OCI-M2 (cell line): ENCODE data around the gene FBXO46.

ENCODE experiments used
- DNase-seq: peaks from one replicate; lab custom pipeline; 2025; ENCODE audit not compliant: unreplicated experiment; lab: John Stamatoyannopoulos, UW

The FBXO46 gene

GRCh38 chr19:45730368-45731288, at the start of gene FBXO46:
Gene FBXO46, minus strand, starts transcription at chr19:45730896. Its CDS starts 17,401 bp downstream, at chr19:45713495.
- peak; percentile 88 for DNase-seq

GRCh38 chr19:45780146-45780447, 49.4 kb upstream of the FBXO46 start:
- DNase-seq: no peak

- no peak for DNase-seq
Observed at GRCh38 chr19:45779231-45780145, 48.8 kb upstream of the FBXO46 start.

GRCh38 chr19:45778010-45778661, 47.4 kb upstream of the FBXO46 start:
- no peak for DNase-seq

- DNase-seq: no peak
Observed at GRCh38 chr19:45777395-45777961, 46.8 kb upstream of the FBXO46 start.

- no peak for DNase-seq
Observed at GRCh38 chr19:45774765-45775164, 44.1 kb upstream of the FBXO46 start.

GRCh38 chr19:45773384-45773783, 42.7 kb upstream of the FBXO46 start:
- no peak for DNase-seq

GRCh38 chr19:45772912-45773311, 42.2 kb upstream of the FBXO46 start:
- DNase-seq: no peak

GRCh38 chr19:45772130-45772840, 41.6 kb upstream of the FBXO46 start:
- DNase-seq: no peak

- DNase-seq: no peak
Observed at GRCh38 chr19:45771311-45771933, 40.7 kb upstream of the FBXO46 start.

GRCh38 chr19:45770192-45771101, 39.8 kb upstream of the FBXO46 start:
- DNase-seq: peak; percentile 60

- DNase-seq: no peak
Observed at GRCh38 chr19:45769821-45770191, 39.1 kb upstream of the FBXO46 start.

- peak; percentile 95 for DNase-seq
Observed at GRCh38 chr19:45768984-45769782, 38.5 kb upstream of the FBXO46 start, which contains the start of gene SIX5. Gene SIX5, minus strand, starts transcription at chr19:45769252. Its CDS starts 408 bp downstream, at chr19:45768844.

GRCh38 chr19:45768655-45768983, 37.9 kb upstream of the FBXO46 start:
- no peak for DNase-seq

- no peak for DNase-seq
Observed at GRCh38 chr19:45767881-45768654, 37.4 kb upstream of the FBXO46 start.

GRCh38 chr19:45767410-45767880, 36.7 kb upstream of the FBXO46 start:
- DNase-seq: peak; percentile 54

GRCh38 chr19:45766869-45767346, 36.2 kb upstream of the FBXO46 start:
- DNase-seq: no peak
